Osteocyte (in vitro differentiated cells): Measurements from ENCODE around the gene TCEAL9. TPM values are rescaled to one million over a fixed set of nuclear protein-coding genes. Genes with fewer than 3 reads are reported as not detected.

Source experiments
- DNase-seq: peaks from one replicate; pipeline ENCODE4 v3.0.0; 2021; ENCODE audit warnings: mixed read lengths; ENCODE audit not compliant: unreplicated experiment; ENCODE audit errors: extremely low spot score
- H3K27ac Mint-ChIP-seq: one replicate; pipeline ENCODE4 v1.8.0; 2021; ENCODE audit warnings: mild to moderate bottlenecking, mixed read lengths; ENCODE audit not compliant: unreplicated experiment
- H3K27me3 Mint-ChIP-seq: one replicate; pipeline ENCODE4 v1.8.0; 2021; ENCODE audit warnings: mixed read lengths; ENCODE audit not compliant: unreplicated experiment
- H3K36me3 Mint-ChIP-seq: one replicate; pipeline ENCODE4 v1.8.0; 2021; ENCODE audit warnings: mixed read lengths; ENCODE audit not compliant: unreplicated experiment
- H3K4me1 Mint-ChIP-seq: one replicate; pipeline ENCODE4 v1.8.0; 2021; ENCODE audit warnings: mixed read lengths; ENCODE audit not compliant: unreplicated experiment
- H3K4me3 Mint-ChIP-seq: one replicate; pipeline ENCODE4 v1.8.0; 2021; ENCODE audit warnings: mild to moderate bottlenecking, moderate library complexity, mixed read lengths; ENCODE audit not compliant: unreplicated experiment
- H3K9me3 Mint-ChIP-seq: one replicate; pipeline ENCODE4 v1.8.0; 2021; ENCODE audit warnings: mixed read lengths; ENCODE audit not compliant: unreplicated experiment
- CTCF ChIP-seq: fragments of 200-600 bp; sonication (generic); IDR thresholded peaks from 2 replicates; pipeline ENCODE4 v1.5.0; 2021; ENCODE audit warnings: antibody characterized with exemption, mild to moderate bottlenecking, moderate library complexity
- total RNA-seq: library from RNA; stranded (reverse); gene quantifications from 2 replicates; pipeline ENCODE4 v1.2.1, GENCODE V29; 2021

The TCEAL9 gene
- total RNA-seq, 1 donor from 2014 or later, result 90.1 TPM

- Mint-ChIP-seq H3K4me1 (peaks cover 9% of the 10 kb centered on the region), H3K4me3 (no peak overlapping the region), H3K9me3 (peaks cover 6% of the 10 kb centered on the region), H3K27ac (no peak overlapping the region), H3K36me3 (no peaks in the 10 kb centered on the region), H3K27me3 (no peaks in the 10 kb centered on the region)
- DNase-seq, result no peak
- no peak for TF ChIP-seq CTCF
Measured at GRCh38 chrX:103369479-103369878, 13.2 kb downstream of the TCEAL9 start.

DNA sequence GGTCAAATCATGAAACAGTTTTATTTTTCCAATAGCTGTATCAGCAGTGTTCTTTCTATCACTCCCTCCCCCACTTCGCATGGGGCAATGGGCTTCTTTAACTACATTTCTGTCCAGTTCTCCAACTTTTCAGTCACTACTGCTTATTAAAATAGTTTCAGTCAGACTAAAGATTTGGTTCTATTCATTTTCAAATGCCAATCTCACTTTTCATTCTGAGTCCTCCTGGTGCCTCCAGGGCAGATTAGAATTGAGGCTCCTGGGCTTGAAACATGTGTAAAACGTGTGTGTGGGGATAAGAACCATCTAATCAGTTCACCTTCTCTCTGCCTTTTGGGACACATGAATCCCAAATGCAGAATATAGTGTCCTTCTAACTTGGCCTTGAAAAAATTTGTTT is 16.6 kb downstream of the TCEAL9 start:
- H3K36me3 Mint-ChIP-seq, result peaks cover 4% of the 10 kb centered on the region
- TF ChIP-seq CTCF, result no peak
- H3K4me3 Mint-ChIP-seq, result no peak overlapping the region
- peaks cover 5% of the 10 kb centered on the region for H3K9me3 Mint-ChIP-seq
- no peak overlapping the region for H3K27ac Mint-ChIP-seq
- peaks cover 10% of the 10 kb centered on the region for H3K4me1 Mint-ChIP-seq
- DNase-seq, result no peak
- no peaks in the 10 kb centered on the region for H3K27me3 Mint-ChIP-seq

DNA sequence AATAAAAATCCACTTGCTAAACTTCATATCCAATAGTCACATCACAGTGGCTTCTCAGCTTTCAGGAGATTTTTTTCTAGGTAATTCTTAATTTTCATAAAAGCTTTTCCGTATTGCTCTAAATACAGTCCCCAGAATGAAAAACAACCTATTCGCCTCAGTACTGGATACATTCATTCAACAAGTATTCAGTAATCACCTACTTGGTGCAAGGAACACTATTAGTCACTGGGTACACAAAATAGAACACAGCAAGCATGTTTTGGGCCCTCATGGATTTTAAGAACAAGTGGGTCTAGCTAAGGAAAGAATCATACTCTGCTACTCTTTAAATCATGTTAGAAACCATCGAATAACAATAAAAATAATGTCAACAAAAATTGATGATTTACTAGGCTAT is 17.3 kb downstream of the TCEAL9 start:
- H3K36me3 Mint-ChIP-seq, result peaks cover 6% of the 10 kb centered on the region
- no peak for TF ChIP-seq CTCF
- H3K9me3 Mint-ChIP-seq, result peaks cover 5% of the 10 kb centered on the region
- peaks cover 11% of the 10 kb centered on the region for H3K4me1 Mint-ChIP-seq
- H3K27ac Mint-ChIP-seq, result no peak overlapping the region
- H3K4me3 Mint-ChIP-seq, result no peak overlapping the region
- no peak for DNase-seq
- H3K27me3 Mint-ChIP-seq, result no peaks in the 10 kb centered on the region

GRCh38 chrX:103376118-103376978 is 20.0 kb downstream of the TCEAL9 start, which contains the start of gene BEX3:
Gene BEX3, plus strand, starts transcription at chrX:103376538. Its CDS starts 984 bp downstream, at chrX:103377522.
- peak; percentile 87 for DNase-seq
- H3K4me3 Mint-ChIP-seq, result peak within 1 kb of the TSS; percentile 85
- peaks cover 14% of the 10 kb centered on the region for H3K4me1 Mint-ChIP-seq
- H3K27ac Mint-ChIP-seq, result peak within 1 kb of the TSS; percentile 88
- peaks cover 5% of the 10 kb centered on the region for H3K9me3 Mint-ChIP-seq
- TF ChIP-seq CTCF, result no peak
- H3K36me3 Mint-ChIP-seq, result peaks cover 10% of the 10 kb centered on the region
- no peaks in the 10 kb centered on the region for H3K27me3 Mint-ChIP-seq

DNA sequence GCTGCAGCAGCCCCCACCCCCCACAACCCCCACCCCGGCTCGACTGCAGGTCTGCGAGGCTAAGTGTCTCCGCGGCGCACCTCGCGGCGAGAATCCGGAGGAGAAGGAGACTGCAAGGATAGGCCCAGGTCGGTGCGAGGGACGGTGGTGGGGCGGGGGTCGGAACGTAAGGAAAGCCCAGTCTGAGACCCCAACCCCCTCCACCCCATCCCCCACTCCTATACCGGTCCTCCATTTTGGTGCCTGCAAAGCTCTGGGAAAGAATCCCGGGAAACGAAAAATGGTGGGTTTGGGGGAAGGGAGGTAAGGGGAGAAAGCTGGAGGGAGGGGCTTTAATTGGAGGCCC is 20.6 kb downstream of the TCEAL9 start:
- DNase-seq, result no peak
- Mint-ChIP-seq H3K36me3 (peaks cover 10% of the 10 kb centered on the region), H3K9me3 (peaks cover 5% of the 10 kb centered on the region)

More for the DNA sequence above, 20.6 kb downstream of the TCEAL9 start:
- TF ChIP-seq CTCF, result no peak
- no peaks in the 10 kb centered on the region for H3K27me3 Mint-ChIP-seq
- peak overlapping the region; percentile 85 for H3K4me3 Mint-ChIP-seq
- H3K27ac Mint-ChIP-seq, result peak overlapping the region; percentile 88
- H3K4me1 Mint-ChIP-seq, result peaks cover 14% of the 10 kb centered on the region
